Stomach (tissue), 4 donors: ENCODE data around the gene CENPP.

Experiments used
- CTCF ChIP-seq, 7 experiments: fragments of 450-650 bp in 4 of 7; fragments of 200-600 bp in 3 of 7; sonication (generic) in 3 of 7; IDR thresholded peaks; one replicate each; pipeline ENCODE4 v1.5.1; 2016 to 2019; ENCODE audit warnings: antibody characterized with exemption in 7 of 7, control low read depth in 2 of 7, mild to moderate bottlenecking in 1 of 7
- POLR2A ChIP-seq, 4 donors: fragments of 450-650 bp; IDR thresholded peaks; one replicate each; pipeline ENCODE4 v1.6.1; 2016; ENCODE audit warnings: antibody characterized with exemption in 4 of 4, control low read depth in 2 of 4, mild to moderate bottlenecking in 1 of 4, moderate library complexity in 1 of 4

GRCh38 chr9:92635760-92636159 is 310.0 kb downstream of the CENPP start:
- TF ChIP-seq CTCF (IDR thresholded peaks at IDR 0.05) (no peak), POLR2A (IDR thresholded peaks at IDR 0.05) (no peak)
